Heart left ventricle (tissue), 13 donors: ENCODE data around the gene NIPAL3.

Experiments used
- POLR2A ChIP-seq, 2 donors: fragments of 450-650 bp; IDR thresholded peaks; one replicate each; pipeline ENCODE4 v1.6.1; 2017; ENCODE audit warnings: antibody characterized with exemption in 2 of 2, mild to moderate bottlenecking in 2 of 2, moderate library complexity in 2 of 2
- TF ChIP-seq, protein P1 (sequence below), 12 donors: fragments of 200-600 bp; sonication (generic) in 4 of 12; IDR thresholded peaks; one replicate each; pipeline versions ENCODE4 v1.5.0 to v1.8.0; 2018 to 2022; ENCODE audit warnings: antibody characterized with exemption in 12 of 12, mild to moderate bottlenecking in 5 of 12
- donor health status: ischemic (EF 13 %, LVEDD 7.1; RV severe dilation, severe dysfunction).
- donor health status: DM: no; HTN: yes; CAD: no.
- donor health status: DM: no; HTN: no; CAD: no.
- donor health status: ischemic (EF 25% LVEDD 6.9; RV normal size, moderate dysfunction).
- donor health status: ischemic (EF 25% LVEDD 5.7; RV mildly dilated, moderate dysfunction).
- donor health status: ischemic (EF 35%, LVEDD 5.7; RV mildly dilated, moderate dysfunction).
- donor health status: nonischemic (EF 11% LVEDD 7.7; RV severe dilation, severe dysfunction).
- donor health status: DM: yes; HTN: yes; CAD: no.
- donor health status: PGD.
- donor health status: ischemic (EF 29% LVEDD 5.4; RV normal size, mild dysfunction).
- donor health status: nonischemic (EF 23%, LVEDD 6.1; RV moderate dilation, normal function).

DNA sequence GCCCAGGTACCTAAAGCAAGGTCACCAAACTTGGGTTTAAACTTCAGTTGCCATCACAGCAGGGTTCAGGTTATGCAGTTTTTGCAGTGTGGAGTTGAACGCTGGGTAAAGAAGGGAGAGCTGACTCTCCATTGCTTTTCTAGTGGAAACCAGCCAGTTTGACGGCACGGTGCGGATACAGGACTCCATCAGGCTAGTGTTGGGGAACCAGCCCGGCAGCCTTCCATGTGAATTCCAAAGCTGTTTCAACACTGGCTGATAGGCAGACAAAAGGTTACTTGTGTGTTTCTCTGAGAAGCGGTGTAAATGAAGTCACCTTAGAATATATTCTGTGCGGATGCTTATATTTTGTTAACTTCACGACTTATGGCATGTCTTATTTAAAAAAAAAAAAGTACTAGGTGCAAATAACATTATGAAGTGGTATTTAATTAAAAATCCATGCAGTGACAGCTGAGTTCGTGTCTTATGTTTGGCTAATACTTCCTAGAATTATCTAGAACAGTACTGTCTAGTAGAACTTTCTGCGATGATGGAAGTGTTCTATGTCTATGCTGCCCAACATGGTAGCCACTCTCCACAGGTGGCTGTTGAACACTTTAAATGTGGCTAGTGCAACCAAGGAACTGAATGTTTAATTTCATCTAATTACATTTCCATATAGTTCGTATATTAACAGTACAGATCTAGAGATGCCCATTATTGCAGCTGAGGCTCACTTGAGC, 57.1 kb downstream of the NIPAL3 start:
- TF ChIP-seq, protein P1, sequence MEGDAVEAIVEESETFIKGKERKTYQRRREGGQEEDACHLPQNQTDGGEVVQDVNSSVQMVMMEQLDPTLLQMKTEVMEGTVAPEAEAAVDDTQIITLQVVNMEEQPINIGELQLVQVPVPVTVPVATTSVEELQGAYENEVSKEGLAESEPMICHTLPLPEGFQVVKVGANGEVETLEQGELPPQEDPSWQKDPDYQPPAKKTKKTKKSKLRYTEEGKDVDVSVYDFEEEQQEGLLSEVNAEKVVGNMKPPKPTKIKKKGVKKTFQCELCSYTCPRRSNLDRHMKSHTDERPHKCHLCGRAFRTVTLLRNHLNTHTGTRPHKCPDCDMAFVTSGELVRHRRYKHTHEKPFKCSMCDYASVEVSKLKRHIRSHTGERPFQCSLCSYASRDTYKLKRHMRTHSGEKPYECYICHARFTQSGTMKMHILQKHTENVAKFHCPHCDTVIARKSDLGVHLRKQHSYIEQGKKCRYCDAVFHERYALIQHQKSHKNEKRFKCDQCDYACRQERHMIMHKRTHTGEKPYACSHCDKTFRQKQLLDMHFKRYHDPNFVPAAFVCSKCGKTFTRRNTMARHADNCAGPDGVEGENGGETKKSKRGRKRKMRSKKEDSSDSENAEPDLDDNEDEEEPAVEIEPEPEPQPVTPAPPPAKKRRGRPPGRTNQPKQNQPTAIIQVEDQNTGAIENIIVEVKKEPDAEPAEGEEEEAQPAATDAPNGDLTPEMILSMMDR (IDR thresholded peaks at IDR 0.05) = no peak
- no peak for TF ChIP-seq POLR2A (IDR thresholded peaks at IDR 0.05)
